ENCODE data around the gene ZNF790. TPM values are rescaled to one million over a fixed set of nuclear protein-coding genes. Genes with fewer than 3 reads are reported as not detected.
"Not testable (repeated sequence)": the region's sequence is repeated elsewhere in the genome, so short reads cannot be mapped to it uniquely, and the experiment has no call there.

ZNF790 gene
- total RNA-seq: 10.0 and 11.0 TPM in 2 replicates
- polyA plus RNA-seq (2012): 5.4 TPM

GRCh38 chr19:36837906-36838783, at the start of gene ZNF790:
TSS of gene ZNF790 (minus strand) at chr19:36838387. CDS start at chr19:36825619, 12,768 bp downstream.
- peak; percentile 96 for DNase-seq (ENCODE audit: low read depth)

- no peak for DNase-seq (ENCODE audit: low read depth)
These were observed 39.1 kb upstream of the ZNF790 start for GRCh38 chr19:36876993-36877938.

- no peak for DNase-seq (ENCODE audit: low read depth)
These were observed 13.7 kb upstream of the ZNF790 start for GRCh38 chr19:36851898-36852297.

- DNase-seq (ENCODE audit: low read depth): peak; percentile 98
These were observed 12.6 kb upstream of the ZNF790 start, which contains the start of gene ZNF345 for GRCh38 chr19:36850559-36851442. TSS of gene ZNF345 (plus strand) at chr19:36850876. CDS start at chr19:36876831, 25,955 bp downstream.

- peak; percentile 95 for DNase-seq (ENCODE audit: low read depth)
These were observed 11.7 kb upstream of the ZNF790 start for GRCh38 chr19:36849701-36850558.

GRCh38 chr19:36847968-36848367, 9.8 kb upstream of the ZNF790 start:
- no peak for DNase-seq (ENCODE audit: low read depth)

GRCh38 chr19:36838784-36839324, 667 bp upstream of the ZNF790 start:
- no peak for DNase-seq (ENCODE audit: low read depth)

- peak; percentile 4 for DNase-seq (ENCODE audit: low read depth)
These were observed 846 bp downstream of the ZNF790 start for GRCh38 chr19:36837176-36837905.

GRCh38 chr19:36833430-36833829, 4.8 kb downstream of the ZNF790 start:
- no peak for DNase-seq (ENCODE audit: low read depth)

- DNase-seq (ENCODE audit: low read depth): no peak
These were observed 16.4 kb downstream of the ZNF790 start for GRCh38 chr19:36821758-36822157.

- peak; percentile 3 for DNase-seq (ENCODE audit: low read depth)
These were observed 19.0 kb downstream of the ZNF790 start for GRCh38 chr19:36819130-36819630.

- no peak for DNase-seq (ENCODE audit: low read depth)
These were observed 31.2 kb downstream of the ZNF790 start for GRCh38 chr19:36807029-36807428.

- no peak for DNase-seq (ENCODE audit: low read depth)
These were observed 32.8 kb downstream of the ZNF790 start for GRCh38 chr19:36805364-36805763.

- no peak for DNase-seq (ENCODE audit: low read depth)
These were observed 40.4 kb downstream of the ZNF790 start for GRCh38 chr19:36797786-36798108.

GRCh38 chr19:36796714-36796992, 41.5 kb downstream of the ZNF790 start:
- DNase-seq (ENCODE audit: low read depth): no peak

- DNase-seq (ENCODE audit: low read depth): not testable (repeated sequence)
These were observed 46.6 kb downstream of the ZNF790 start for GRCh38 chr19:36791420-36792141.

GRCh38 chr19:36775768-36776167, 62.4 kb downstream of the ZNF790 start:
- no peak for DNase-seq (ENCODE audit: low read depth)

GRCh38 chr19:36773223-36773579, 65.0 kb downstream of the ZNF790 start:
- no peak for DNase-seq (ENCODE audit: low read depth)

Data from myocyte (in vitro differentiated cells).